Motor neuron (in vitro differentiated cells): ENCODE data around the gene IFT80. TPM values are rescaled to one million over a fixed set of nuclear protein-coding genes. Genes with fewer than 3 reads are reported as not detected.
"Not testable (repeated sequence)": the region's sequence is repeated elsewhere in the genome, so short reads cannot be mapped to it uniquely, and the experiment has no call there.

Experiments
- ATAC-seq, 8 experiments: fragments of 200-7000 bp; cut with Tn5 transposase; replicated peaks in 6 of 8; 2 replicates each; pipeline ENCODE4 v1.8.0; 2021; ENCODE audit warnings: mild to moderate bottlenecking in 8 of 8, moderate library complexity in 8 of 8
- H3K27ac ChIP-seq, 2 donors: fragments of 250-450 bp; sonication (Bioruptor Pico); 2 replicates each; pipeline ENCODE4 v1.9.0; 2021; ENCODE audit warnings: antibody characterized with exemption in 2 of 2, mild to moderate bottlenecking in 2 of 2, moderate library complexity in 1 of 2
- H3K4me1 ChIP-seq, 2 donors: fragments of 250-450 bp; sonication (Bioruptor Pico); replicated peaks in 1 of 2; 2 replicates each; pipeline ENCODE4 v1.6.1; 2021; ENCODE audit warnings: antibody characterized with exemption in 2 of 2, mild to moderate bottlenecking in 2 of 2, moderate library complexity in 1 of 2
- H3K4me3 ChIP-seq, 5 donors: fragments of 250-450 bp; sonication (Bioruptor Pico); 2 replicates each; pipeline ENCODE4 v1.9.0; 2021; ENCODE audit warnings: antibody characterized with exemption in 5 of 5, mild to moderate bottlenecking in 5 of 5, moderate library complexity in 4 of 5
- WGBS, 10 experiments: fragments of 450-650 bp; shearing (Covaris generic); methylation state at CpG; one replicate each; pipeline ENCODE4 v1.0.0; 2022; 5-methylcytosine and 5-hydroxymethylcytosine counted together
- in situ Hi-C, 9 experiments: fragments of 400-800 bp; cut with MboI; loops; one replicate each; pipeline ENCODE4 v1.15.0; 2021; ENCODE audit warnings: low sequenced_read_pairs in 9 of 9, low pct_unique_long_range_greater_than_20kb in 2 of 9; ENCODE audit not compliant: unreplicated experiment in 9 of 9
- total RNA-seq, 8 experiments: library from RNA; unstranded; fragments of 300-600 nt; gene quantifications; 2 replicates each; pipeline versions ENCODE4 v1.2.3 to v1.2.4, GENCODE V29; 2022

The IFT80 gene
- total RNA-seq, 8 experiments from 2014 or later = 22.4 to 50.2 (median 38.7) TPM

- H3K27ac ChIP-seq = no peak overlapping the region
- 40 to 100% (median 88%) methylated on average over 1 to 2 of the region's 2 CpGs for WGBS, 10 experiments
- in situ Hi-C loops = no loop called here
- H3K4me1 ChIP-seq = no peaks in the 10 kb centered on the region
- no peak overlapping the region for H3K4me3 ChIP-seq
- no peak for ATAC-seq
Observed at GRCh38 chr3:160265088-160265487, 133.9 kb downstream of the IFT80 start.

GRCh38 chr3:160260587-160261270, 138.3 kb downstream of the IFT80 start:
- in situ Hi-C loops = no loop called here
- Histone ChIP-seq H3K4me1 (no peaks in the 10 kb centered on the region), H3K4me3 (no peak overlapping the region), H3K27ac (no peak overlapping the region)
- no peak for ATAC-seq
- 56 to 100% (median 82%) methylated on average over 4 to 7 of the region's 7 CpGs for WGBS, 10 experiments

GRCh38 chr3:160259589-160259988, 139.4 kb downstream of the IFT80 start:
- Histone ChIP-seq H3K4me3 (no peak overlapping the region), H3K4me1 (no peaks in the 10 kb centered on the region), H3K27ac (no peak overlapping the region)
- in situ Hi-C loops = no loop called here
- ATAC-seq = no peak
- WGBS, 10 experiments = 36 to 100% (median 89%) methylated on average over 1 of the region's 1 CpG; no CpG with 5 or more reads in 3 of the 10 experiments

GRCh38 chr3:160257606-160258005, 141.4 kb downstream of the IFT80 start:
- in situ Hi-C loops = no loop called here
- Histone ChIP-seq H3K4me3 (no peak overlapping the region), H3K27ac (no peak overlapping the region), H3K4me1 (no peaks in the 10 kb centered on the region)
- 87 to 100% (median 92%) methylated on average over 2 of the region's 2 CpGs; no CpG with 5 or more reads in 1 of the 10 experiments for WGBS, 10 experiments
- no peak for ATAC-seq

- no peak overlapping the region for H3K4me3 ChIP-seq
- ATAC-seq = no peak
- H3K27ac ChIP-seq = no peak overlapping the region
- in situ Hi-C loops = no loop called here
- no peaks in the 10 kb centered on the region for H3K4me1 ChIP-seq
Observed at GRCh38 chr3:160253298-160253697, 145.7 kb downstream of the IFT80 start.

- 20 to 100% (median 78%) methylated on average over 1 of the region's 1 CpG; no CpG with 5 or more reads in 1 of the 10 experiments for WGBS, 10 experiments
- no peak for ATAC-seq
- Histone ChIP-seq H3K4me1 (no peaks in the 10 kb centered on the region), H3K27ac (no peak overlapping the region), H3K4me3 (no peak overlapping the region)
- in situ Hi-C loops = no loop called here
Observed at GRCh38 chr3:160247766-160248165, 151.3 kb downstream of the IFT80 start.

- no peak overlapping the region for H3K4me3 ChIP-seq
- in situ Hi-C loops = no loop called here
Observed at GRCh38 chr3:160245261-160245800, 153.7 kb downstream of the IFT80 start.

GRCh38 chr3:160240719-160241118, 158.3 kb downstream of the IFT80 start:
- 78 to 100% (median 85%) methylated on average over 1 to 5 of the region's 6 CpGs for WGBS, 10 experiments
- in situ Hi-C loops, H3K4me1 ChIP-seq, H3K4me3 ChIP-seq, ATAC-seq, H3K27ac ChIP-seq: not testable (repeated sequence)

More at GRCh38 chr3:160245261-160245800, 153.7 kb downstream of the IFT80 start:
- ATAC-seq = no peak
- no peak overlapping the region for H3K27ac ChIP-seq
- no peaks in the 10 kb centered on the region for H3K4me1 ChIP-seq
- WGBS, 10 experiments = 80 to 100% (median 90%) methylated on average over 1 to 8 of the region's 9 CpGs; no CpG with 5 or more reads in 2 of the 10 experiments

- Histone ChIP-seq H3K4me1 (peaks cover 0 to 6% of the 10 kb centered on the region in 2 donors), H3K4me3 (no peak overlapping the region), H3K27ac (no peak overlapping the region)
- no peak for ATAC-seq
- in situ Hi-C loops = no loop called here
- 13 to 89% (median 56%) methylated on average over 2 to 3 of the region's 3 CpGs for WGBS, 10 experiments
Observed at GRCh38 chr3:160232014-160232413, 167.0 kb downstream of the IFT80 start.

- ATAC-seq = no peak
- H3K4me3 ChIP-seq = peak overlapping the region in 2 of 5 donors; percentile 77 to 98
- in situ Hi-C loops = no loop called here
- 36 to 93% (median 63%) methylated on average over 2 to 3 of the region's 3 CpGs for WGBS, 10 experiments
- H3K27ac ChIP-seq = no peak overlapping the region
- H3K4me1 ChIP-seq = peaks cover 6 to 11% of the 10 kb centered on the region in 2 donors
Observed at GRCh38 chr3:160227419-160227818, 171.6 kb downstream of the IFT80 start.

- in situ Hi-C loops = no loop called here
- Histone ChIP-seq H3K27ac (peak overlapping the region; percentile 51 to 56), H3K4me1 (peaks cover 6 to 11% of the 10 kb centered on the region in 2 donors), H3K4me3 (peak overlapping the region; percentile 53 to 98 (median 69))
- ATAC-seq = peak in 7 of 8 experiments; percentile 30 to 56 (median 51)
- 3 to 40% (median 7%) methylated on average over 1 to 22 of the region's 87 CpGs; no CpG with 5 or more reads in 6 of the 10 experiments for WGBS, 10 experiments
Observed at GRCh38 chr3:160226026-160226907, 172.8 kb downstream of the IFT80 start.

GRCh38 chr3:160225176-160226025, 173.6 kb downstream of the IFT80 start, which contains the start of gene C3orf80:
TSS of gene C3orf80 (plus strand) at chr3:160225422. CDS start at chr3:160225636, 214 bp downstream.
- WGBS, 10 experiments = 0 to 22% (median 0%) methylated on average over 1 to 15 of the region's 104 CpGs; no CpG with 5 or more reads in 4 of the 10 experiments
- Histone ChIP-seq H3K27ac (peak within 1 kb of the TSS; percentile 51 to 56), H3K4me3 (peak within 1 kb of the TSS; percentile 53 to 98 (median 69)), H3K4me1 (peaks cover 6 to 11% of the 10 kb centered on the region in 2 donors)
- in situ Hi-C loops = no loop called here
- ATAC-seq = peak; percentile 85 to 89 (median 87)
